Osteoblast (primary cell): ENCODE results near the gene FBXL17. TPM values are rescaled to one million over a fixed set of nuclear protein-coding genes. Genes with fewer than 3 reads are reported as not detected.

Experiments
- DNase-seq: peaks from one replicate; pipeline ENCODE4 v3.0.0; 2011; ENCODE audit warnings: low spot score, mixed read lengths; ENCODE audit not compliant: insufficient read length; ENCODE audit errors: missing footprints
- H2AFZ ChIP-seq: 2 replicates; pipeline ENCODE4 v1.6.0; 2011; ENCODE audit warnings: mild to moderate bottlenecking, low read length
- H3K27ac ChIP-seq: 2 replicates; pipeline ENCODE4 v1.5.1; 2011; ENCODE audit warnings: mild to moderate bottlenecking, low read depth, low read length, moderate library complexity
- H3K27me3 ChIP-seq: 2 replicates; pipeline ENCODE4 v1.6.0; 2012; ENCODE audit warnings: mild to moderate bottlenecking, control low read depth, inconsistent platforms, low read length, moderate library complexity; ENCODE audit not compliant: insufficient read depth
- H3K36me3 ChIP-seq: 2 replicates; pipeline ENCODE4 v1.5.1; 2011; ENCODE audit warnings: mild to moderate bottlenecking, low read length, control low read depth, moderate library complexity; ENCODE audit not compliant: insufficient read depth
- H3K4me1 ChIP-seq: 2 replicates; pipeline ENCODE4 v1.5.1; 2011; ENCODE audit warnings: mild to moderate bottlenecking, low read length, control low read depth, moderate library complexity; ENCODE audit not compliant: insufficient read depth
- H3K4me2 ChIP-seq: 2 replicates; pipeline ENCODE4 v1.6.0; 2011; ENCODE audit warnings: mild to moderate bottlenecking, low read length; ENCODE audit not compliant: insufficient read depth
- H3K4me3 ChIP-seq: fragments of 200-600 bp; sonication (generic); 3 replicates; pipeline ENCODE4 v1.5.1; 2012; ENCODE audit warnings: mild to moderate bottlenecking, low read length, inconsistent platforms; ENCODE audit not compliant: insufficient read depth
- H3K79me2 ChIP-seq: 2 replicates; pipeline ENCODE4 v1.6.0; 2012; ENCODE audit warnings: mild to moderate bottlenecking, low read length, control low read depth, inconsistent platforms; ENCODE audit not compliant: insufficient read depth
- H3K9me3 ChIP-seq: 2 replicates; pipeline ENCODE4 v1.5.1; 2011; ENCODE audit warnings: low read depth, low read length, control low read depth
- H4K20me1 ChIP-seq: 2 replicates; pipeline ENCODE4 v1.6.0; 2012; ENCODE audit warnings: mild to moderate bottlenecking, low read length, control low read depth; ENCODE audit not compliant: insufficient read depth
- total RNA-seq: library from RNA; depleted of rRNA; stranded (reverse); fragments of >200 nt; gene quantifications from 2 replicates; pipeline ENCODE4 v1.2.3, GENCODE V29; 2012
- TF ChIP-seq, protein P1 (sequence below): IDR thresholded peaks from 2 replicates; pipeline ENCODE4 v1.5.1; 2011; ENCODE audit warnings: mild to moderate bottlenecking, low read depth, low read length, moderate library complexity; ENCODE audit errors: extremely low read depth

FBXL17 gene
- total RNA-seq, 1 donor = 19.5 TPM

DNA sequence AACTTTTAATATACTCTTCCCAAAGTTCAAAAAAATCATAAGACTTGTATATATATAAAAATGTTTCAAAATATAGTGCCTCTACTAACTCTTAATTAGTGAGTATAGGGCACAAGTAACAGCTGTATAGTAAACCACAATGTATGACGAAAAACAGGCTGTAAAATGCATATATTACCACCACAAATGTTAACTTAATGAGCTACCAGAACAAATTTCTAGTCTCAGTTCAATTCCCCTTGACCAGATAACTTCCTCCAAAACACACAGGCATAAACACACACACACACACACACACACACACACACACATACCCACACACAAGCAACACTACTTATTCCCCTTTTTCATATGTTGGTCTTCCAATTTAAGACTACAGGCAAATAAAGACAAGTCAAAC is 78.8 kb downstream of the FBXL17 start:
- DNase-seq = no peak
- H3K4me2 ChIP-seq = no peak overlapping the region
- TF ChIP-seq, protein P1, sequence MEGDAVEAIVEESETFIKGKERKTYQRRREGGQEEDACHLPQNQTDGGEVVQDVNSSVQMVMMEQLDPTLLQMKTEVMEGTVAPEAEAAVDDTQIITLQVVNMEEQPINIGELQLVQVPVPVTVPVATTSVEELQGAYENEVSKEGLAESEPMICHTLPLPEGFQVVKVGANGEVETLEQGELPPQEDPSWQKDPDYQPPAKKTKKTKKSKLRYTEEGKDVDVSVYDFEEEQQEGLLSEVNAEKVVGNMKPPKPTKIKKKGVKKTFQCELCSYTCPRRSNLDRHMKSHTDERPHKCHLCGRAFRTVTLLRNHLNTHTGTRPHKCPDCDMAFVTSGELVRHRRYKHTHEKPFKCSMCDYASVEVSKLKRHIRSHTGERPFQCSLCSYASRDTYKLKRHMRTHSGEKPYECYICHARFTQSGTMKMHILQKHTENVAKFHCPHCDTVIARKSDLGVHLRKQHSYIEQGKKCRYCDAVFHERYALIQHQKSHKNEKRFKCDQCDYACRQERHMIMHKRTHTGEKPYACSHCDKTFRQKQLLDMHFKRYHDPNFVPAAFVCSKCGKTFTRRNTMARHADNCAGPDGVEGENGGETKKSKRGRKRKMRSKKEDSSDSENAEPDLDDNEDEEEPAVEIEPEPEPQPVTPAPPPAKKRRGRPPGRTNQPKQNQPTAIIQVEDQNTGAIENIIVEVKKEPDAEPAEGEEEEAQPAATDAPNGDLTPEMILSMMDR = no peak

DNA sequence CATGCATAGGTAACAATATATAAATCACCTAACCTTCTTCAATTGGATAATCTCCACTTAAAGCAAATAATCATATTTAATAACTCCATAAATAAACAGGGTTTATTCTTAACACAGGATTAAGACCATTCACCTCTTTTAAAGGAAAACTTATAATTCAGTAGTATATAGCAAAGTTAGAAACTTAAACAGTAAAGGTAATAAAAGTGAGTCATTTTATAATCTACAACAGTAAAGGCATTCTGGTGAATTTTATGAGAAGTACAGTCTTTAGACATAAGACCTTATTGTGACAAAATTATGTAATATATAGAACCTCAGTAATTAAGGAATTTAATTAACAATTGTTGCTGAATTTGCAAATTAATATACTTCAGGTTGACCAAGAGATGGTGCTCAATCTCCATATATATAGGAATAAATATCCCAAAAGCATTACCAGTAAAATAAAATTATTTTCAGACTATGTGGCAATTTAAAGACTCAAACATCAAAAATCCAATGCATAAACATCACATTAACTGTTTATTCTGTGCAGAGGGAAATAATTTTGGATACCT is 84.8 kb downstream of the FBXL17 start:
- H3K4me2 ChIP-seq = no peak overlapping the region
- H3K9me3 ChIP-seq = no peaks in the 10 kb centered on the region
- H3K36me3 ChIP-seq = no peaks in the 10 kb centered on the region
- H3K4me3 ChIP-seq = no peak overlapping the region
- H3K79me2 ChIP-seq = no peaks in the 10 kb centered on the region
- no peak overlapping the region for H2AFZ ChIP-seq
- no peaks in the 10 kb centered on the region for H4K20me1 ChIP-seq
- DNase-seq = no peak
- H3K27me3 ChIP-seq = no peaks in the 10 kb centered on the region
- H3K4me1 ChIP-seq = peaks cover 6% of the 10 kb centered on the region
- TF ChIP-seq, protein P1 = no peak
- H3K27ac ChIP-seq = no peak overlapping the region

More for the DNA sequence above, 78.8 kb downstream of the FBXL17 start:
- H3K79me2 ChIP-seq = no peaks in the 10 kb centered on the region
- no peaks in the 10 kb centered on the region for H4K20me1 ChIP-seq
- H3K4me1 ChIP-seq = no peaks in the 10 kb centered on the region
- H2AFZ ChIP-seq = no peak overlapping the region
- H3K27ac ChIP-seq = no peak overlapping the region
- no peak overlapping the region for H3K4me3 ChIP-seq
- H3K36me3 ChIP-seq = no peaks in the 10 kb centered on the region
- no peaks in the 10 kb centered on the region for H3K27me3 ChIP-seq
- no peaks in the 10 kb centered on the region for H3K9me3 ChIP-seq

DNA sequence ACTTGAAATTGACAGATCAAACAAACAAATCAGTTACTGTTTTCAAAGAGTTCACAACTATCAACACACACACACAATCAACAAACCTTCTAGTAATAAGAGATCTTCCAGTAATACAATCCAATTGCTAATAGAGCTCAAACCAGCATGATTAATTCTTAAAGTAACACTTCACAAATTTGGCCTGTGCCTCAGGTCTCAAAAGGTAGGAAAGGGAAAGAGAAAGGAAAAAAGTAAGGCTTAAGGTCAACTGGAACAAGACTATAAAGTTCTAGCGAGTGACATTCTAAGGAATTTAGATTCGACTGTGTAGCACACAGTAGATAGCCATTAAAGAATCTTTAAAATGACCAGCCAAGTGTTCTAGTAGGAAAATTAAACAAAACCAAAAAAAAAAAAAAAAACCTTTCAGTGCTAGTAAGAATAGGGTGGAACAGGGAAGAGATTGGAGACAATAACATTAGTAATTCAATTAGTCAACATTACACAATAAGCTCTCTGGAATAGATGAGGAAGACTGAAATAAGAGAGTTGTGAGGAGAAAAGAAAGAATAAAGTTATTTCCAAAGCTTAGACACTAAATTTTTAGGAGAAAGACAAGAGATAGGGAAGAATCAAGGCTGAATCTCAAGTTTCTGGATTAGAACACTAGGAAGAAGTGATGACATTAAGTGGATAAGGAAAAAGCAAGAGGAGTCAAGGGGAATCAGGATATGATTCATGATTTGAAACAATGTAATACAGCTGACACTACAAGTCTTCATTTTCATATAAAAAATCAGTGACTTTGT is 86.1 kb downstream of the FBXL17 start:
- no peak for DNase-seq
- Histone ChIP-seq H3K36me3 (no peaks in the 10 kb centered on the region), H3K4me2 (peak overlapping the region; percentile 43), H3K4me3 (no peak overlapping the region), H2AFZ (no peak overlapping the region), H4K20me1 (no peaks in the 10 kb centered on the region), H3K4me1 (peaks cover 6% of the 10 kb centered on the region), H3K27me3 (no peaks in the 10 kb centered on the region), H3K9me3 (no peaks in the 10 kb centered on the region), H3K27ac (peak overlapping the region; percentile 1), H3K79me2 (no peaks in the 10 kb centered on the region)
- TF ChIP-seq, protein P1 = no peak

DNA sequence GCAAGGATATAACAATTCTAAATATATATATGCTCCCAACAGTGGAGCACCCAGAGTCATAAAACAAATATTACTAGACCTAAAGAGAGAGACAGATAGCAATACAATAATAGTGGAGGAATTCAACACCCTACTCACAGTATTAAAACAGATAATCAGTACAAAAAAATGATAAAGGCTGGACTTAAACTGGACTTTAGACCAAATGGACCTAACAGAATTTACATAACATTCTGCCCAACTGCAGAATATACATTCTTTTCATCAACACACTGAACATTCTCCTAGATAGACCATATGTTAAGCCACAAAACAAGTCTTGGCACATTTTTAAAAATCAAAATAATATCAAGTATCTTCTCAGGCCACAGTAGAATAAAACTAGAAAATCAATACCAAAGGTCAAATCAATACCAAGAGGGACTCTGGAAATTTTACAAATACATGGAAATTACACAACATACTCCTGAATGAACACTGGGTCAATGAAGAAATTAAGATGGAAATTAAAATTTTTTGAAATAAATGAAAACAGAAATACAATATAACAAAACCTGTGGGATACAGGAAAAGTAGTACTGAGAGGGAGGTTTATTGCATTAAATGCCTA is 100.8 kb downstream of the FBXL17 start:
- Histone ChIP-seq H3K36me3 (no peaks in the 10 kb centered on the region), H3K9me3 (no peaks in the 10 kb centered on the region), H3K4me2 (no peak overlapping the region), H3K4me3 (no peak overlapping the region), H3K27ac (no peak overlapping the region), H3K27me3 (no peaks in the 10 kb centered on the region), H3K4me1 (no peaks in the 10 kb centered on the region), H2AFZ (no peak overlapping the region), H3K79me2 (peaks cover 3% of the 10 kb centered on the region), H4K20me1 (no peaks in the 10 kb centered on the region)
- DNase-seq = no peak
- TF ChIP-seq, protein P1 = no peak
